GM11168 (cell line): Measurements from ENCODE around the gene XRN1.
"Not testable (repeated sequence)": the region's sequence is repeated elsewhere in the genome, so short reads cannot be mapped to it uniquely, and the experiment has no call there.

Experiments
- in situ Hi-C: fragments of 300-500 bp; cut with MboI; formaldehyde crosslinking; loops from one replicate; pipeline ENCODE4 v1.12.0; 2022; ENCODE audit warnings: low sequenced_read_pairs; ENCODE audit not compliant: unreplicated experiment

Gene XRN1

GRCh38 chr3:142447852-142448823, at the start of gene XRN1:
XRN1 (minus strand) TSS chr3:142448037; CDS start chr3:142447944, 93 bp downstream.
- in situ Hi-C loops: no loop called here

- in situ Hi-C loops: no loop called here
Measured at GRCh38 chr3:142495103-142495502, 47.3 kb upstream of the XRN1 start.

GRCh38 chr3:142492184-142492583, 44.3 kb upstream of the XRN1 start:
- in situ Hi-C loops: no loop called here

GRCh38 chr3:142489572-142490323, 41.9 kb upstream of the XRN1 start:
- in situ Hi-C loops: no loop called here

GRCh38 chr3:142484912-142485435, 37.1 kb upstream of the XRN1 start:
- in situ Hi-C loops: no loop called here

- in situ Hi-C loops: no loop called here
Measured at GRCh38 chr3:142481196-142481595, 33.4 kb upstream of the XRN1 start.

GRCh38 chr3:142470826-142471225, 23.0 kb upstream of the XRN1 start:
- in situ Hi-C loops: no loop called here

GRCh38 chr3:142468456-142468855, 20.6 kb upstream of the XRN1 start:
- in situ Hi-C loops: no loop called here

GRCh38 chr3:142467768-142468167, 19.9 kb upstream of the XRN1 start:
- in situ Hi-C loops: no loop called here

GRCh38 chr3:142460689-142461088, 12.9 kb upstream of the XRN1 start:
- in situ Hi-C loops: no loop called here

- in situ Hi-C loops: no loop called here
Measured at GRCh38 chr3:142459929-142460328, 12.1 kb upstream of the XRN1 start.

- in situ Hi-C loops: no loop called here
Measured at GRCh38 chr3:142459096-142459495, 11.3 kb upstream of the XRN1 start.

- in situ Hi-C loops: no loop called here
Measured at GRCh38 chr3:142450881-142451280, 3.0 kb upstream of the XRN1 start.

GRCh38 chr3:142450189-142450588, 2.4 kb upstream of the XRN1 start:
- in situ Hi-C loops: no loop called here

- in situ Hi-C loops: no loop called here
Measured at GRCh38 chr3:142447301-142447851, 461 bp downstream of the XRN1 start.

- in situ Hi-C loops: no loop called here
Measured at GRCh38 chr3:142445816-142446254, 2.0 kb downstream of the XRN1 start.

GRCh38 chr3:142444343-142444742, 3.5 kb downstream of the XRN1 start:
- in situ Hi-C loops: no loop called here

- in situ Hi-C loops: not testable (repeated sequence)
Measured at GRCh38 chr3:142443060-142443459, 4.8 kb downstream of the XRN1 start.

GRCh38 chr3:142439499-142440220, 8.2 kb downstream of the XRN1 start:
- in situ Hi-C loops: not testable (repeated sequence)

GRCh38 chr3:142438096-142438495, 9.7 kb downstream of the XRN1 start:
- in situ Hi-C loops: not testable (repeated sequence)
